Stimulated activated CD8-positive, alpha-beta memory T cell treated with anti-CD3 and anti-CD28 coated beads, Interleukin-12 subunit alpha, Interleukin-12 subunit beta, amount 100 ng/mL, for 24 hours (primary cell): ENCODE results near the gene ZNF19.

Source experiments
- DNase-seq: peaks from one replicate; pipeline ENCODE4 v3.0.0-alpha.2; 2020; ENCODE audit errors: extremely low read depth

Gene ZNF19

GRCh38 chr16:71490361-71490760 lies 1.2 kb upstream of the ZNF19 start:
- no peak for DNase-seq

GRCh38 chr16:71484006-71484893 lies 4.9 kb downstream of the ZNF19 start:
- peak; percentile 38 for DNase-seq

GRCh38 chr16:71482569-71482968 lies 6.6 kb downstream of the ZNF19 start:
- DNase-seq = no peak

GRCh38 chr16:71480956-71481355 lies 8.2 kb downstream of the ZNF19 start:
- DNase-seq = no peak

GRCh38 chr16:71479420-71479819 lies 9.7 kb downstream of the ZNF19 start:
- DNase-seq = no peak

DNA sequence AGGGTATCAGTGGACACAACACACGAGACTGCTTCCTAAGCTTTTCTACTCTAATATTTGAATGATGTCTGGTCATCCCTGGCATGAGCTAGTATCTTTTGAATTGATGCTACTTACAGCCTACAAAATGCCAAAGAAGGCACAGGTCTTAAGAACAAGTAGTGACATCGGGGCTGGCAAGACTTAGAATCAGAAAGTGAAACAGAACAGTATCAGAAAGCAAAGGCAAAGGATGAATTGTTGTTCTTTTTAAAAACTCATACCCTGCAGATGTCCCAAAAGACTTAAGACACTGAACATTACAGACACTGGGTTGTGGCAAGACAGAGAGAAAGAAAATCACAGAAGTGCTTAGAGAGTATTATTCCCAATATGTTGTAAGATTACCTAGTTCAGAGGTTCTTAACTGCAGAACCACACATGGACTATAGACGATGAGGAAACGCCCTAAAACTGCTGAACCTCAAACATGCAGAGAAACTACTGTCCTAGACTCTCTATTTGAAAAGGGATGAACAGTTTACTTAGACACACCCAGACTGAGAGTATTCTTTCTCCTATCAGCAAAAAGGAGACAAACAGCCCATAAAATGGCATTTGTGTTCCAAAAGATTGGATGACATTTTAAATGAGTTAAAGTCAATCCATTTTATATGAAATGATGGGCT lies 12.5 kb downstream of the ZNF19 start:
- no peak for DNase-seq

DNA sequence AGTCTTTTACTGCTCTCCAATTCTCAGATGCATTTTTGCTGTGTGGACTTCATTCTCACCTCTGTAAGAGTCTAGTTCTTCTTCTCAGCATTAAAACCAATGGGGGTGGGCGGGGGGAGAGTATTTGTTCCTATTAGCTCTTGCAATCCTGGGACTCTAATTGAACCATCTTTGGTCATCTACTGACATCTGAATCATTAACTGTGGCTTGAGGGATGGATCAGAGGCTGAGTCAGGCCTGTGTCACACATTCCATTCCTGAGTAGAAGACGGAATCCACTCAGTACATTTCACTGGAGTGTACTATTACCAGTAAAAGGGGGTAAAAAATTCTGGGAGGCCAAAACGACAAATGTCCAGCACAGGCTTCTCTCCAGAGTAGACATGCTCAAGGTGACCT lies 14.3 kb downstream of the ZNF19 start:
- no peak for DNase-seq

- no peak for DNase-seq
Observed at GRCh38 chr16:71473891-71474290, 15.2 kb downstream of the ZNF19 start.

GRCh38 chr16:71472931-71473330 lies 16.2 kb downstream of the ZNF19 start:
- no peak for DNase-seq

GRCh38 chr16:71472051-71472450 lies 17.1 kb downstream of the ZNF19 start:
- no peak for DNase-seq

DNA sequence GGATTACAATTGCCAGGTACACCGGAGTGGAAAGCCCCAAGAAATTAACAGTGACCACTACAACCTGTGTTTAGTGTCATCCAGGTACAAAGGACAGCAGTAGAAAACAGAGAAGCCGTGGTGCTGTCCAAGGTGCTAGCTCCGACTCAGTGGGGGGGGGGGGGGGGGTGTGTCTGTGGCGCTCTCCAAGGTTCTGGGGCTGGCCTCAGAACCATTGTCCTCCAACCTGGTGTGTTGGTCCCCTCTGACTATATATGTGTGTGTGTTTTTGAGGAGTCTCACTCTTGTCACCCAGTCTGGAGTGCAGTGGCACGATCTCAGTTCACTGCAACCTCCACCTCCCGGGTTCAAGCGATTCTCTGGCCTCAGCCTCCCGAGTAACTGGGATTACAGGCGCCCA lies 21.3 kb downstream of the ZNF19 start:
- no peak for DNase-seq

DNA sequence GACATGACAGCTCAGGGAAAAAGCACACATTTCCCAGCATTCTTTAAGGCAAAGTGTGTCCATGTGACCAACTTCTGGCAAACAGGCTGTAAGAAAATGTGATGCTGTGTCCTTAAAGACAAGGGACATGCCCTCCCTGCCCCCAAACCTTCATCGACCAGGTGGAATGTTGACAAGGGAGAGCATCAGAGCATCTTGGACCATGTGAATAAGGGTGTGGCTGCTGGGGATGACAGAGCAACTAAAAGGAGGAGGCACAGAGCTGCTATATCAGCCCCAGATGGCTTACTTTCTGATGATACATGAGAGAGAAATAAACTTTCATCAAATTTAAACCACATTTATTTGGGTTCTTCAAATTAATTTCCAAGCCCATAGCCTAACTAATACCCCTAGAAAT lies 24.9 kb downstream of the ZNF19 start:
- DNase-seq = no peak

DNA sequence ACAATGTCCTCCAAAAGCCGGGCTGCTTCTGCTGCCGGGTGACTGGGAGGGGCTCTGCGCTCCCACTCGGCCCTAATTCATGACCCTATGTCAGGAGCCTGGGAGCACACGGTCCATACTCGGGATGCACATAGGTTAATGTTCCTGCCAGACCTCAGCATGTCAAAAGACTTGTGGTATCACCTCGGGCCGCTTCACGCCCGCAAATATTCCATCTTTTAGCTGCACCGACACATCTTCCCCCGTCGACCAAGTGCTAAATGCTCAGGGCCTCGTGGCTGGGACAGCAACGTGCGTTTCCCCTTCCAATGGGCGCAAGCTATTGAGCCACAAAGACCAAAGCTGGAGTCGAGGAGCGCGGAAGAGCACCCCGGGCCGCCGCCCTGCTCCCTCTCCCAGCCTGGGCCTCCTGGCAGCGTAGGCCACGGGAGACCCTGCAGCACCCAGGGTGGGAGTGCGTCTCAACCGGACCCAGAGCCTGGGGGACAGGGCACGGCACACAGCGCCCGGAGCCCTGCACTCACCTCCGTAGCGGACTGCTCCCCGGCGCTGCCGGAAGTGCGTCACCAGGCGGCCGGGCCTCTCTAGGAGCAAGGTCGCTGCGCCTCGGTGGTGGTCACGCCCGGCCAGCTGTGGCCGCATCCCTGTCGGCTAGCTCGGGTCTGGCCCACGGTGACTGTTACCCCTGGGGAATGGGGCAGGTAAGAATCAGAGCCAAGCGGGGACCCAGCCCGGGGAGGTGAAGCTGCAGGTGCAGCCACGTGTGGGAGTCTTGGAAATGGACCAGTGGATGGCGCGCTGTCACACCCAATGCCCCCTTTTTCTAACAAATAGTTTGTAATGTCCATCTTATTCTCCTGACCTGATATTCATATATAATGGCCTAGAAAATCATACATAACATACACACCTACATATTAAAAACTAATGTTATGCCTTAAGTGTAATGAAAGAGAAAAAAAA lies 27.2 kb downstream of the ZNF19 start, which contains the start of gene ZNF23:
TSS of gene ZNF23 (minus strand) at position 562 of the 963 bp plus-strand sequence. CDS start 5,451 bp downstream, outside the sequence.
- peak; percentile 61 for DNase-seq

DNA sequence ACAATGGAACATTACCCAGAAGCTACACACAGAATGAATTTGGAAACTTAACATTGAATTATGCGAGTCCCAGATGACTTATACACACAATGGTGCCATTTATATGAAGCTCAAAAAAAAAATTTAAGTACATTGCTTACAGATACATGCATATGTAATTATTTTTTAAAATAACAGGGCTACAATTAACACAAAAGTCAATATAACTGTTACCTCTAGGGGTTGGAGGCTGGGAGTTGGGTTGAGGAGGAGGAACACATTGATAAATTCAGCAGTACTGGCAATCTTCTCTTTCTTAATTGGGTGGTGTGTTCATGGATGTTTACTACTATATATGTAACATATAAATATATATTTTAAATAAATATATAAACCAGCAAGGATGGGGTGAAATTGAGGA lies 28.2 kb downstream of the ZNF19 start:
- no peak for DNase-seq

DNA sequence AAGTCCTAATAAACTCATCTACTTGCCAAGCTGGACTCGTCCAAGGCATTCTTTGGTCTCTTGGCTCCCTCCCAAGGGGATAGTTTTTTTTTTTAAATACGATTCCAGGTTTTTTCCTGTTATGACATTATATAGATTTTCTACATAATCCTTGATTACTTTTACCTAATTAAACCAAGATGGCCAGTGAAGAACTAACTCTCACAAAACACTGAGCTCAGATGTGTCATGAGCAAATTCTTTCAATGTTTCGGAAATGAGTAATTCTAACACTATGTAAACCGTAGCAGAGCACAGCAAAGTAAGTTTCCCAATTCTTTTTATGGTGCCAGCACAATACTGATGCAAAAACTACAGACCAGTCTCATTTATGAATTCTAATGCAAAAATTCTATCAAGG lies 28.9 kb downstream of the ZNF19 start:
- DNase-seq = no peak

DNA sequence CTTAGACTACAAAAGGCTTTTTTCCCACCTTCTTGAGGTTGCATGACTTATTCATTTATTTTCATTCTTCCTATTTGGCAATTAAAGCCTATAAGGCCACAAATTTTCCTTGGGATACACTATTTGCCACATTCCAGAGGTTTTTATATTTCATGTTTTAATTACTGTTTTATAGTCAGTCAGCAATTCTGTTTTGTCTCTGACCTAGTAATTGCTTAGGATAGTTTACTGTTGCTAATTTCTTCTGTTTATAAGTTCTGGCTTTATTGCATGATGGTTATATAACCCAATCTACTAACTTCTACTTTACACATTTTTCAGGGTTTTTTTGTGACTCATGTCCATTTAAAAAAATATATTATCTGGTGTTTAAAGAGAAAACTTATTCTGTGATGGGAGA lies 29.6 kb downstream of the ZNF19 start:
- DNase-seq = no peak

GRCh38 chr16:71456801-71457200 lies 32.3 kb downstream of the ZNF19 start:
- no peak for DNase-seq

GRCh38 chr16:71453036-71453435 lies 36.1 kb downstream of the ZNF19 start:
- DNase-seq = no peak

DNA sequence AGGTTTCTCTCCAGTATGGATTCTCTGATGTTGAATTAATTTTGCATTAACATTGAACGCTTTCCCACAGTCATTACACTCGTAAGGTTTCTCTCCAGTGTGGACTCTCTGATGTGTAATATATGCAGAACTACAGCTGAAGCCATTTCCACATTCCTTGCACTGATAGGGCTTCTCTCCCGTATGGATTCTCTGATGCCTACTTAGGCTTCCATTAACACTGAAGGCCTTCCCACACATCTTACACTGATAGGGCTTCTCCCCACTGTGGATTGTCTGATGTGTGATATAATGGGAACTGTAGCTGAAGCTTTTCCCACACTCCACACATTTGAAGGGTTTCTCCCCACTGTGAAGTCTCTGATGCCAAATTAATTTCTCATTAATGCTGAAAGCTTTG lies 40.1 kb downstream of the ZNF19 start:
- DNase-seq = no peak

DNA sequence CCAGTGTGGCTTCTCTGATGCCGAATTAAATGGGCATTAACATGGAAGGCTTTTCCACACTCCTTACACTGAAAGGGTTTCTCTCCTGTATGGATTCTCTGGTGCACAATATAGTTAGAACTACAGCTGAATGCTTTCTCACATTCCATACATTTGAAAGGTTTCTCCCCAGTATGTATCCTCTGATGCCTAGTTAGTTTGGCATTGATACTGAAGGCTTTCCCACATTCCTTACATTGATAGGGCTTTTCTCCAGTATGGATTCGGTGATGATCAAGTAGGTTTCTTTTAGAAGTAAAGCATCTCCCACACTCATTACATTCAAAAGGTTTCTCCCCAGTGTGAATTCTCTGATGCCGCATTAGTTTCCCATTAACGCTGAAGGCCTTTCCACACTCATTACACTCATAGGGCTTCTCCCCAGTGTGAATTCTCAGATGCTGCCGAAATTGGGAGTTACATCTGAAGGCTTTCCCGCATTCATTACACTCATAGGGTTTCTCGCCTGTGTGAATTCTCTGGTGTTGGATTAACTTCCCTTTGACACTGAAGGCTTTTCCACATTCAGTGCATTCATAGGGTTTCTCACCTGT lies 40.8 kb downstream of the ZNF19 start:
- no peak for DNase-seq

DNA sequence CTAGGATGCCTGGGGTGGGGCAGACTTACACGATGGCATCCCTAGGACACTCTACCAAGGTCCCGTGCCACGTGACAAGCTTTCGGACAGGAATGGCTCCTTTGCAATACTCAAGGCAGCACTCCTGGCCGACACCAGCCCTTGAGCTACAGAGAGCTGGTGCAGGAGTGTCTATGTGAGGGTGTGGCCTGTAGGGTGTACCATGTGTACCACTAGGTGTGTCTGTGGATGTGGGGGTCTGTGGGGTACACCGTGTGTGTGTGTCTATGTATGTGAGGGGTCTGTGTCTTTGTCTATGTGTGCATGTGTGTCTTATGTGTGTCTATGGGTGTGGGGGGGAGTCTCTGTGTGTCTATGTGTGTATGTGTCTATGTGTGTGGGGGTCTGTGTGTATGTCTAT lies 45.4 kb downstream of the ZNF19 start:
- DNase-seq = no peak

- DNase-seq = no peak
Observed at GRCh38 chr16:71442051-71442440, 47.1 kb downstream of the ZNF19 start, which contains the start of gene TLE7. TLE7 (minus strand) TSS chr16:71442054; CDS start chr16:71433324, 8,730 bp downstream.
